ENCODE results near the gene IL1RL1.

Gene IL1RL1

GRCh38 chr2:102337481-102338386 lies 26.4 kb downstream of the IL1RL1 start:
- no peak for DNase-seq

GRCh38 chr2:102340778-102341177 lies 29.4 kb downstream of the IL1RL1 start:
- no peak for DNase-seq

GRCh38 chr2:102342888-102343287 lies 31.5 kb downstream of the IL1RL1 start:
- DNase-seq, result no peak

GRCh38 chr2:102344397-102344796 lies 33.0 kb downstream of the IL1RL1 start:
- no peak for DNase-seq

- no peak for DNase-seq
Observed at GRCh38 chr2:102345329-102345920, 34.1 kb downstream of the IL1RL1 start.

- DNase-seq, result no peak
Observed at GRCh38 chr2:102346381-102347130, 35.2 kb downstream of the IL1RL1 start.

GRCh38 chr2:102350137-102350793 lies 38.9 kb downstream of the IL1RL1 start:
- DNase-seq, result no peak

- peak; percentile 32 to 85 for DNase-seq
Observed at GRCh38 chr2:102355526-102356380, 44.4 kb downstream of the IL1RL1 start, which contains the start of gene IL18R1. IL18R1 (plus strand) TSS chr2:102355796; CDS start chr2:102362661, 6,865 bp downstream.

- DNase-seq, result no peak
Observed at GRCh38 chr2:102356381-102356712, 45.0 kb downstream of the IL1RL1 start.

- DNase-seq, result no peak
Observed at GRCh38 chr2:102356741-102357140, 45.4 kb downstream of the IL1RL1 start.

GRCh38 chr2:102357937-102358336 lies 46.6 kb downstream of the IL1RL1 start:
- DNase-seq, result no peak

- DNase-seq, result peak in 1 of 2 experiments; percentile 46
Observed at GRCh38 chr2:102358496-102358895, 47.1 kb downstream of the IL1RL1 start.

- DNase-seq, result no peak
Observed at GRCh38 chr2:102359527-102359926, 48.2 kb downstream of the IL1RL1 start.

- DNase-seq, result no peak
Observed at GRCh38 chr2:102361632-102362241, 50.4 kb downstream of the IL1RL1 start.

GRCh38 chr2:102365763-102366162 lies 54.4 kb downstream of the IL1RL1 start:
- no peak for DNase-seq

- no peak for DNase-seq
Observed at GRCh38 chr2:102366406-102367112, 55.2 kb downstream of the IL1RL1 start.

GRCh38 chr2:102367331-102367971 lies 56.1 kb downstream of the IL1RL1 start:
- DNase-seq, result no peak

- no peak for DNase-seq
Observed at GRCh38 chr2:102368461-102369109, 57.2 kb downstream of the IL1RL1 start.

- DNase-seq, result no peak
Observed at GRCh38 chr2:102369866-102370265, 58.5 kb downstream of the IL1RL1 start.

GRCh38 chr2:102376052-102376591 lies 64.8 kb downstream of the IL1RL1 start:
- DNase-seq, result no peak
